IMR-90 (cell line): Measurements from ENCODE around the gene SYPL1. TPM values are rescaled to one million over a fixed set of nuclear protein-coding genes. Genes with fewer than 3 reads are reported as not detected.

Experiments
- ATAC-seq: fragments of 200-7000 bp; cut with Tn5 transposase; 2 replicates; pipeline ENCODE4 v1.9.1; 2020; ENCODE audit warnings: low read depth, mild to moderate bottlenecking, moderate library complexity
- BruUV-seq: library from RNA; stranded (reverse); fragments of 400-500 nt; replicated peaks from 2 replicates; lab custom pipeline; 2021; lab: Mats Ljungman, UMichigan
- CTCF ChIA-PET: fragments of 300-600 bp; formaldehyde crosslinking; extraction: SDS; loops from one replicate; lab custom pipeline; 2021; ENCODE audit warnings: antibody characterized with exemption; lab: Yijun Ruan, JAX
- POLR2A ChIA-PET: fragments of 300-600 bp; sonication (Branson Sonifier 250); formaldehyde crosslinking; loops from one replicate; lab custom pipeline; 2022; ENCODE audit warnings: antibody characterized with exemption; ENCODE audit not compliant: unreplicated experiment; lab: Charles Lee
- DNase-seq: peaks from one replicate; pipeline ENCODE4 v3.0.0; 2013
- H2AFZ ChIP-seq: replicated peaks from 2 replicates; pipeline ENCODE3; 2013; ENCODE audit warnings: low read length, mild to moderate bottlenecking; ENCODE audit not compliant: poor library complexity
- H2AK5ac ChIP-seq: 2 replicates; pipeline ENCODE4 v1.6.1; 2013; ENCODE audit warnings: low read depth, low read length, inconsistent platforms
- H2AK9ac ChIP-seq: replicated peaks from 2 replicates; pipeline ENCODE3; 2013; ENCODE audit warnings: mild to moderate bottlenecking, low read depth, low read length, moderate library complexity; ENCODE audit not compliant: poor library complexity
- H2BK120ac ChIP-seq: 2 replicates; pipeline ENCODE4 v1.6.1; 2013; ENCODE audit warnings: low read depth, low read length, inconsistent platforms
- H2BK15ac ChIP-seq: 3 replicates; pipeline ENCODE4 v1.6.1; 2013; ENCODE audit warnings: low read depth, low read length, inconsistent platforms
- H2BK20ac ChIP-seq: 2 replicates; pipeline ENCODE4 v1.6.1; 2013; ENCODE audit warnings: low read depth, mild to moderate bottlenecking, inconsistent platforms, low read length, moderate library complexity
- H2BK5ac ChIP-seq: 2 replicates; pipeline ENCODE4 v1.6.1; 2013; ENCODE audit warnings: mild to moderate bottlenecking, low read depth, low read length, inconsistent platforms; ENCODE audit not compliant: poor library complexity, severe bottlenecking
- H3K14ac ChIP-seq: replicated peaks from 2 replicates; pipeline ENCODE4 v1.6.1; 2013; ENCODE audit warnings: low read depth, low read length, inconsistent platforms
- H3K18ac ChIP-seq: 2 replicates; pipeline ENCODE4 v1.6.1; 2013; ENCODE audit warnings: low read depth, low read length, control low read depth
- H3K23ac ChIP-seq: 2 replicates; pipeline ENCODE4 v1.6.1; 2013; ENCODE audit warnings: low read depth, low read length, inconsistent platforms
- H3K27ac ChIP-seq: 2 replicates; pipeline ENCODE4 v1.5.1; 2013; ENCODE audit warnings: mild to moderate bottlenecking, control low read depth, low read length; ENCODE audit not compliant: insufficient read depth
- H3K27me3 ChIP-seq: 2 replicates; pipeline ENCODE4 v1.6.1; 2013; ENCODE audit warnings: low read length; ENCODE audit not compliant: control insufficient read depth, insufficient read depth
- H3K36me3 ChIP-seq: 2 replicates; pipeline ENCODE4 v1.6.1; 2013; ENCODE audit warnings: low read length, mixed read lengths; ENCODE audit not compliant: control insufficient read depth, insufficient read depth
- H3K4ac ChIP-seq: 2 replicates; pipeline ENCODE4 v1.6.1; 2013; ENCODE audit warnings: low read depth, low read length, inconsistent platforms
- H3K4me1 ChIP-seq: 2 replicates; pipeline ENCODE4 v1.6.1; 2013; ENCODE audit warnings: low read length, mixed read lengths; ENCODE audit not compliant: control insufficient read depth, insufficient read depth
- H3K4me2 ChIP-seq: 2 replicates; pipeline ENCODE4 v1.6.1; 2013; ENCODE audit warnings: low read depth, mild to moderate bottlenecking, control low read depth, low read length, moderate library complexity
- H3K4me3 ChIP-seq: 2 replicates; pipeline ENCODE4 v1.5.1; 2013; ENCODE audit warnings: low read depth, mild to moderate bottlenecking, control low read depth, low read length, moderate library complexity; ENCODE audit not compliant: insufficient read depth
- H3K56ac ChIP-seq: 2 replicates; pipeline ENCODE4 v1.6.1; 2013; ENCODE audit warnings: low read length, inconsistent platforms; ENCODE audit not compliant: insufficient read depth; ENCODE audit errors: extremely low read depth
- H3K79me1 ChIP-seq, 2 experiments: 2 replicates each; pipeline ENCODE4 v1.6.1; 2013; ENCODE audit warnings: low read length in 2 of 2, inconsistent platforms in 1 of 2, low read depth in 1 of 2
- H3K9ac ChIP-seq: 2 replicates; pipeline ENCODE4 v1.6.1; 2013; ENCODE audit warnings: low read depth, low read length, control low read depth
- H3K9me1 ChIP-seq: 2 replicates; pipeline ENCODE4 v1.6.1; 2013; ENCODE audit warnings: low read length, inconsistent platforms; ENCODE audit not compliant: insufficient read depth
- H3K9me3 ChIP-seq: 2 replicates; pipeline ENCODE4 v1.6.1; 2013; ENCODE audit warnings: low read length; ENCODE audit not compliant: control insufficient read depth, insufficient read depth
- H4K20me1 ChIP-seq: 2 replicates; pipeline ENCODE4 v1.6.1; 2013; ENCODE audit warnings: low read length, inconsistent platforms; ENCODE audit not compliant: insufficient read depth
- H4K5ac ChIP-seq: 2 replicates; pipeline ENCODE4 v1.6.1; 2013; ENCODE audit warnings: mild to moderate bottlenecking, low read depth, low read length, control low read depth
- H4K8ac ChIP-seq, 2 experiments: 2 replicates each; pipeline ENCODE4 v1.6.1; 2013; ENCODE audit warnings: low read depth in 2 of 2, low read length in 2 of 2, control low read depth in 1 of 2, inconsistent platforms in 1 of 2
- H4K91ac ChIP-seq: 2 replicates; pipeline ENCODE4 v1.6.1; 2013; ENCODE audit warnings: low read depth, low read length, inconsistent platforms; ENCODE audit not compliant: insufficient read depth
- CEBPB ChIP-seq: IDR thresholded peaks from 2 replicates; pipeline ENCODE4 v1.6.1; 2012; ENCODE audit warnings: low read depth, low read length, improper control_type of control experiment
- CHD1 ChIP-seq: IDR thresholded peaks from 2 replicates; pipeline ENCODE4 v1.6.1; 2012; ENCODE audit warnings: low read depth, low read length, improper control_type of control experiment
- POLR2A ChIP-seq: IDR thresholded peaks from 2 replicates; pipeline ENCODE4 v1.6.1; 2012; ENCODE audit warnings: mild to moderate bottlenecking, low read depth, low read length
- RFX5 ChIP-seq: IDR thresholded peaks from 2 replicates; pipeline ENCODE4 v1.8.0; 2012; ENCODE audit warnings: low read depth, mild to moderate bottlenecking, low read length, moderate library complexity
- WGBS, 2 experiments: methylation state at CpG; one replicate each; pipeline versions ENCODE4 v1.1.5 to v1.1.7; 2013; ENCODE audit warnings: missing lambda C conversion rate in 2 of 2; ENCODE audit not compliant: insufficient read length in 1 of 2; ENCODE audit errors: extremely low coverage in 2 of 2; 5-methylcytosine and 5-hydroxymethylcytosine counted together
- dilution Hi-C: fragments of 300-500 bp; cut with HindIII; formaldehyde crosslinking; loops from one replicate; pipeline ENCODE4 v1.14.3; 2018; ENCODE audit warnings: low sequenced_read_pairs; ENCODE audit not compliant: unreplicated experiment
- in situ Hi-C: fragments of 300-500 bp; cut with MboI; formaldehyde crosslinking; loops from 3 replicates; pipeline ENCODE4 v1.14.3; 2019; ENCODE audit warnings: low sequenced_read_pairs, inconsistent platforms, mixed read lengths
- intact Hi-C: fragments of 100-400 bp; cut with micrococcal nuclease; formaldehyde crosslinking; loops from 2 replicates; pipeline ENCODE4 v1.10.0; 2022
- polyA plus RNA-seq, 3 experiments: library from polyadenylated mRNA; depleted of rRNA; stranded (reverse); fragments of >200 nt; gene quantifications; 2 replicates each; pipeline ENCODE4 v1.2.3, GENCODE V29; 2012; ENCODE audit warnings: low replicate concordance in 1 of 3
- total RNA-seq: library from RNA; depleted of rRNA; stranded (reverse); fragments of >200 nt; gene quantifications from 2 replicates; pipeline ENCODE4 v1.2.3, GENCODE V29; 2012

Gene SYPL1
- total and polyA plus RNA-seq, 2 of the 4 experiments (the other 2 are of a cell fraction), result 19.0 to 45.0 TPM

DNA sequence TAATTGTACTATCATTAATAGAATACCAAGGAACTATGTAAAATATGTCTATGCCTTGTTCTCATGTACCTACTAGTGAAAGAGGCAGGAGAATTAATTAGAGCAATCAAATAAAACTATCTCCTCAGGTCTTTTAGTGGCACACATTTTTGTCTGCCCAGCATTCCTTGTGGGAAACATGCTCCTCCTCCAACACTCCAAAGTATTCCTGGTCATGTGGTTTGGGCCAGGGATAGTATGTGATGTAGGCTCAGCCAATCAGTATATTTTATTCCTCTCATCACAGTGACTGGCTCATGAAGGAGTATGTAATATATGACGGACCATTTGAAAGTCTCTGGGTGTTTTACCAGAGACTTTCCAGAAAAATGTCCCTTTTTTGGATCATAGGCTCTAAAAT lies 16.7 kb upstream of the SYPL1 start:
- TF ChIP-seq CHD1 (no peak), POLR2A (no peak), CEBPB (no peak), RFX5 (no peak)
- no CpG with 5 or more reads among the region's 1 CpG for WGBS, 2 experiments
- POLR2A ChIA-PET, result no interaction called here
- no peak overlapping the region for H2BK20ac ChIP-seq
- no peak overlapping the region for H3K56ac ChIP-seq
- 0 out of 2 replicates have a peak, but pooled peaks cover 3% of the 10 kb centered on the region for H3K9me1 ChIP-seq
- no peak overlapping the region for H3K4ac ChIP-seq
- no peaks in the 10 kb centered on the region for H3K36me3 ChIP-seq
- H3K27me3 ChIP-seq, result peaks cover 7% of the 10 kb centered on the region
- H4K20me1 ChIP-seq, result no peaks in the 10 kb centered on the region
- no peak overlapping the region for H4K8ac ChIP-seq
- H3K9me3 ChIP-seq, result no peaks in the 10 kb centered on the region
- H3K4me3 ChIP-seq, result no peak overlapping the region
- no peak overlapping the region for H2BK15ac ChIP-seq
- no TSS peak for BruUV-seq
- ATAC-seq (no peak), DNase-seq (no peak)
- intact Hi-C loops, result no loop called here
- no peak overlapping the region for H3K4me2 ChIP-seq
- H3K14ac ChIP-seq, result no peak overlapping the region
- dilution Hi-C loops, result no loop called here
- H4K91ac ChIP-seq, result no peak overlapping the region
- in situ Hi-C loops, result no loop called here
- no peak overlapping the region for H3K18ac ChIP-seq
- H3K9ac ChIP-seq, result no peak overlapping the region
- H2BK120ac ChIP-seq, result no peak overlapping the region
- H3K4me1 ChIP-seq, result peaks cover 6% of the 10 kb centered on the region
- no peak overlapping the region for H2AFZ ChIP-seq
- no peak overlapping the region for H3K27ac ChIP-seq
- H2BK5ac ChIP-seq, result no peak overlapping the region
- no peak overlapping the region for H4K5ac ChIP-seq
- CTCF ChIA-PET, result no interaction called here
- no peak overlapping the region for H2AK5ac ChIP-seq
- no peak overlapping the region for H3K23ac ChIP-seq
- no peak overlapping the region for H2AK9ac ChIP-seq
- no peaks in the 10 kb centered on the region for H3K79me1 ChIP-seq
